Activated CD4-positive, alpha-beta T cell treated with anti-CD3 and anti-CD28 coated beads for 4 hours (primary cell): Measurements from ENCODE around the gene SASH3.
"Not testable (repeated sequence)": the region's sequence is repeated elsewhere in the genome, so short reads cannot be mapped to it uniquely, and the experiment has no call there.

Experiments used
- DNase-seq, 2 donors: peaks; one replicate each; pipeline ENCODE4 v3.0.0-alpha.2; 2020

Gene SASH3

GRCh38 chrX:129779747-129780146, at the start of gene SASH3:
TSS of gene SASH3 (plus strand) at chrX:129779949. CDS start at chrX:129780098, 149 bp downstream.
- peak in 1 of 2 donors; percentile 49 for DNase-seq

GRCh38 chrX:129731228-129731627, 48.5 kb upstream of the SASH3 start:
- DNase-seq: no peak

GRCh38 chrX:129732857-129733256, 46.9 kb upstream of the SASH3 start:
- no peak for DNase-seq

GRCh38 chrX:129733335-129733734, 46.4 kb upstream of the SASH3 start:
- DNase-seq: no peak

GRCh38 chrX:129736491-129736890, 43.3 kb upstream of the SASH3 start:
- DNase-seq: no peak

GRCh38 chrX:129737916-129738315, 41.8 kb upstream of the SASH3 start:
- no peak for DNase-seq

- DNase-seq: no peak
Measured at GRCh38 chrX:129738466-129739308, 41.1 kb upstream of the SASH3 start, which contains the start of gene XPNPEP2. TSS of gene XPNPEP2 (plus strand) at chrX:129738979. CDS start at chrX:129739214, 235 bp downstream.

- DNase-seq: no peak
Measured at GRCh38 chrX:129739578-129739977, 40.2 kb upstream of the SASH3 start.

- DNase-seq: no peak
Measured at GRCh38 chrX:129741880-129742758, 37.6 kb upstream of the SASH3 start.

- DNase-seq: not testable (repeated sequence)
Measured at GRCh38 chrX:129742759-129743152, 37.0 kb upstream of the SASH3 start.

GRCh38 chrX:129743821-129744220, 35.9 kb upstream of the SASH3 start:
- no peak for DNase-seq

- DNase-seq: peak in 1 of 2 donors; percentile 27
Measured at GRCh38 chrX:129744861-129745321, 34.9 kb upstream of the SASH3 start.

- DNase-seq: no peak
Measured at GRCh38 chrX:129746557-129747470, 32.9 kb upstream of the SASH3 start.

GRCh38 chrX:129747533-129747932, 32.2 kb upstream of the SASH3 start:
- DNase-seq: no peak

- DNase-seq: no peak
Measured at GRCh38 chrX:129748305-129748704, 31.4 kb upstream of the SASH3 start.

- DNase-seq: no peak
Measured at GRCh38 chrX:129749069-129749468, 30.7 kb upstream of the SASH3 start.

- no peak for DNase-seq
Measured at GRCh38 chrX:129750971-129751370, 28.8 kb upstream of the SASH3 start.

GRCh38 chrX:129754056-129755024, 25.4 kb upstream of the SASH3 start:
- DNase-seq: no peak

- no peak for DNase-seq
Measured at GRCh38 chrX:129755779-129756650, 23.7 kb upstream of the SASH3 start.

- peak; percentile 47 to 48 for DNase-seq
Measured at GRCh38 chrX:129759576-129760061, 20.1 kb upstream of the SASH3 start.
